ENCODE measurements around the gene MIEN1.
A peak's percentile ranks its signal among the peaks of the same experiment; 100 is the strongest.
"Not testable (repeated sequence)": the region's sequence is repeated elsewhere in the genome, so short reads cannot be mapped to it uniquely, and the experiment has no call there.

MIEN1 gene

GRCh38 chr17:39755554-39756379 is 25.4 kb upstream of the MIEN1 start:
- no peak for DNase-seq

GRCh38 chr17:39754958-39755553 is 24.7 kb upstream of the MIEN1 start:
- no peak for DNase-seq

- peak; percentile 75 for DNase-seq
Measured at GRCh38 chr17:39754161-39754957, 24.0 kb upstream of the MIEN1 start.

- DNase-seq: peak; percentile 64
Measured at GRCh38 chr17:39753514-39754160, 23.3 kb upstream of the MIEN1 start.

GRCh38 chr17:39752241-39752881 is 22.0 kb upstream of the MIEN1 start:
- no peak for DNase-seq

GRCh38 chr17:39751637-39752036 is 21.3 kb upstream of the MIEN1 start:
- DNase-seq: no peak

GRCh38 chr17:39751016-39751543 is 20.7 kb upstream of the MIEN1 start:
- no peak for DNase-seq

GRCh38 chr17:39750131-39751015 is 20.0 kb upstream of the MIEN1 start:
- DNase-seq: no peak

- DNase-seq: not testable (repeated sequence)
Measured at GRCh38 chr17:39748444-39749034, 18.2 kb upstream of the MIEN1 start.

GRCh38 chr17:39747745-39748144 is 17.4 kb upstream of the MIEN1 start:
- no peak for DNase-seq

- DNase-seq: no peak
Measured at GRCh38 chr17:39746145-39746461, 15.8 kb upstream of the MIEN1 start.

- no peak for DNase-seq
Measured at GRCh38 chr17:39745335-39746144, 15.2 kb upstream of the MIEN1 start.

GRCh38 chr17:39744836-39745215 is 14.5 kb upstream of the MIEN1 start:
- no peak for DNase-seq

GRCh38 chr17:39744075-39744835 is 13.9 kb upstream of the MIEN1 start:
- DNase-seq: no peak

GRCh38 chr17:39742856-39743436 is 12.6 kb upstream of the MIEN1 start:
- DNase-seq: no peak

- no peak for DNase-seq
Measured at GRCh38 chr17:39742126-39742855, 12.0 kb upstream of the MIEN1 start.

- DNase-seq: no peak
Measured at GRCh38 chr17:39740357-39741111, 10.2 kb upstream of the MIEN1 start.
